Measurements from ENCODE around the gene BBIP1.

BBIP1 gene

GRCh38 chr10:110915035-110915434 is 3.9 kb downstream of the BBIP1 start:
- no peak overlapping the region for H3K4me3 ChIP-seq (replicated peaks; ENCODE audit: low read depth, low read length)
- no peaks in the 10 kb centered on the region for H3K27me3 ChIP-seq (replicated peaks; ENCODE audit: control insufficient read depth, insufficient read depth, low read length)
- no peak for TF ChIP-seq CTCF (IDR thresholded peaks at IDR 0.05; ENCODE audit: insufficient read depth, low read length, poor library complexity, severe bottlenecking)
- DNase-seq (ENCODE audit: extremely low read depth, insufficient read length), result no peak
- H3K36me3 ChIP-seq (ENCODE audit: control insufficient read depth, insufficient read depth, low read length), result no peaks in the 10 kb centered on the region; the same call in 1 of the 2 replicates

GRCh38 chr10:110914431-110914830 is 4.5 kb downstream of the BBIP1 start:
- no peaks in the 10 kb centered on the region for H3K27me3 ChIP-seq (replicated peaks; ENCODE audit: control insufficient read depth, insufficient read depth, low read length)
- DNase-seq (ENCODE audit: extremely low read depth, insufficient read length), result no peak
- H3K4me3 ChIP-seq (replicated peaks; ENCODE audit: low read depth, low read length), result no peak overlapping the region
- no peak for TF ChIP-seq CTCF (IDR thresholded peaks at IDR 0.05; ENCODE audit: insufficient read depth, low read length, poor library complexity, severe bottlenecking)
- H3K36me3 ChIP-seq (ENCODE audit: control insufficient read depth, insufficient read depth, low read length), result no peaks in the 10 kb centered on the region; the same call in 1 of the 2 replicates

- Histone ChIP-seq H3K36me3 (ENCODE audit: control insufficient read depth, insufficient read depth, low read length) (no peaks in the 10 kb centered on the region; the same call in 1 of the 2 replicates), H3K4me3 (replicated peaks; ENCODE audit: low read depth, low read length) (no peak overlapping the region), H3K27me3 (replicated peaks; ENCODE audit: control insufficient read depth, insufficient read depth, low read length) (no peaks in the 10 kb centered on the region)
- TF ChIP-seq CTCF (IDR thresholded peaks at IDR 0.05; ENCODE audit: insufficient read depth, low read length, poor library complexity, severe bottlenecking), result no peak
- DNase-seq (ENCODE audit: extremely low read depth, insufficient read length), result no peak
Measured at GRCh38 chr10:110912374-110912773, 6.6 kb downstream of the BBIP1 start.

GRCh38 chr10:110910138-110910537 is 8.8 kb downstream of the BBIP1 start:
- Histone ChIP-seq H3K27me3 (replicated peaks; ENCODE audit: control insufficient read depth, insufficient read depth, low read length) (no peaks in the 10 kb centered on the region), H3K36me3 (ENCODE audit: control insufficient read depth, insufficient read depth, low read length) (no peaks in the 10 kb centered on the region), H3K4me3 (replicated peaks; ENCODE audit: low read depth, low read length) (no peak overlapping the region)
- TF ChIP-seq CTCF (IDR thresholded peaks at IDR 0.05; ENCODE audit: insufficient read depth, low read length, poor library complexity, severe bottlenecking), result no peak
- no peak for DNase-seq (ENCODE audit: extremely low read depth, insufficient read length)

GRCh38 chr10:110903280-110904278 is 15.4 kb downstream of the BBIP1 start:
- Histone ChIP-seq H3K27me3 (replicated peaks; ENCODE audit: control insufficient read depth, insufficient read depth, low read length) (no peaks in the 10 kb centered on the region), H3K36me3 (ENCODE audit: control insufficient read depth, insufficient read depth, low read length) (no peaks in the 10 kb centered on the region), H3K4me3 (replicated peaks; ENCODE audit: low read depth, low read length) (no peak overlapping the region)
- no peak for TF ChIP-seq CTCF (IDR thresholded peaks at IDR 0.05; ENCODE audit: insufficient read depth, low read length, poor library complexity, severe bottlenecking)
- DNase-seq (ENCODE audit: extremely low read depth, insufficient read length), result peak; percentile 58
